ENCODE measurements around the gene BCL2L1. TPM values are rescaled to one million over a fixed set of nuclear protein-coding genes. Genes with fewer than 3 reads are reported as not detected.
A peak's percentile ranks its signal among the peaks of the same experiment; 100 is the strongest.

BCL2L1 gene
- polyA plus RNA-seq, 1 of the 3 experiments (the other 2 are of a cell fraction), result 99.9 TPM

DNA sequence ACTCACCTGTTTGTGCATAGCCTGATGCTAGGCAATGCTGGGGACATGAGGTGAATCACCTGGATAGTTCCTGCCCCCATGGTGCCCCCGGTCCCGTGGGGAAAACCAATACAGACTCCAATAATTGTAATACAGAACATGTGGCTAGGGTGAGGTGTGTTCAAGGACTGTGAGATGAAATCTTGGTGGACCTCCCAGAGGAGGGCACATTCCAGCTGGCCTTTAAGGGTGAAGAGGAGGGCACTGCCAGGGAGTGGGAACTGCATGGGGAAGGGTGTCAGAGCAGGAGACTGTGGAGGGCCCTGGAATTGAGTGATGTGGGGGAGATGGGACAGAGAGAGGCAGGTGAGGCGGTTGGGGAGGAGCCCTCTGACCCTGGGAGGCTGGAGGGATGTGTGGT is 82.4 kb downstream of the BCL2L1 start (continued):
- TF ChIP-seq, protein P1, sequence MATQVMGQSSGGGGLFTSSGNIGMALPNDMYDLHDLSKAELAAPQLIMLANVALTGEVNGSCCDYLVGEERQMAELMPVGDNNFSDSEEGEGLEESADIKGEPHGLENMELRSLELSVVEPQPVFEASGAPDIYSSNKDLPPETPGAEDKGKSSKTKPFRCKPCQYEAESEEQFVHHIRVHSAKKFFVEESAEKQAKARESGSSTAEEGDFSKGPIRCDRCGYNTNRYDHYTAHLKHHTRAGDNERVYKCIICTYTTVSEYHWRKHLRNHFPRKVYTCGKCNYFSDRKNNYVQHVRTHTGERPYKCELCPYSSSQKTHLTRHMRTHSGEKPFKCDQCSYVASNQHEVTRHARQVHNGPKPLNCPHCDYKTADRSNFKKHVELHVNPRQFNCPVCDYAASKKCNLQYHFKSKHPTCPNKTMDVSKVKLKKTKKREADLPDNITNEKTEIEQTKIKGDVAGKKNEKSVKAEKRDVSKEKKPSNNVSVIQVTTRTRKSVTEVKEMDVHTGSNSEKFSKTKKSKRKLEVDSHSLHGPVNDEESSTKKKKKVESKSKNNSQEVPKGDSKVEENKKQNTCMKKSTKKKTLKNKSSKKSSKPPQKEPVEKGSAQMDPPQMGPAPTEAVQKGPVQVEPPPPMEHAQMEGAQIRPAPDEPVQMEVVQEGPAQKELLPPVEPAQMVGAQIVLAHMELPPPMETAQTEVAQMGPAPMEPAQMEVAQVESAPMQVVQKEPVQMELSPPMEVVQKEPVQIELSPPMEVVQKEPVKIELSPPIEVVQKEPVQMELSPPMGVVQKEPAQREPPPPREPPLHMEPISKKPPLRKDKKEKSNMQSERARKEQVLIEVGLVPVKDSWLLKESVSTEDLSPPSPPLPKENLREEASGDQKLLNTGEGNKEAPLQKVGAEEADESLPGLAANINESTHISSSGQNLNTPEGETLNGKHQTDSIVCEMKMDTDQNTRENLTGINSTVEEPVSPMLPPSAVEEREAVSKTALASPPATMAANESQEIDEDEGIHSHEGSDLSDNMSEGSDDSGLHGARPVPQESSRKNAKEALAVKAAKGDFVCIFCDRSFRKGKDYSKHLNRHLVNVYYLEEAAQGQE (IDR thresholded peaks at IDR 0.05; ENCODE audit: low read depth, low read length), result no peak

DNA sequence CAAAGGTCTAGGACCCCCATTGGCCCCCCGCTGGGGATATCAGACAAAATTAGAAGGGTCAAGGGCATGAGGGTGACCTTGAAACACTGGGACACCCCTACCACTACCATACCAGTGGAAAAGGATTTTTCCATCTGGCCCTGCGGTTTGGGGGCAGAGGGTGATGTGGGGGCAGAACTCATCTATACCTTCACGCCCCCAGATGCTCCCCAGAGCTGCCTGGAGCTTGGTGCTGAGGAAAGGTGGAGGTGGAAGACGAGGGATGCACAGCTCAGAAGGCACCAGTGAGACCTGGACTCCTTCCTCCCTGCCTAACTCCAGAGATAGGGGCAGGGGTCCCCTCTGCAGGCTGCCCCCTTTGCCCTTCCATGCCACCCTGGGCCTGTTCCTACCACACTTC is 83.9 kb downstream of the BCL2L1 start:
- Histone ChIP-seq H3K9me2 (no peaks in the 10 kb centered on the region), H3K4me2 (no peak overlapping the region), H3K36me3 (replicated peaks in 1 of 2; ENCODE audit: control insufficient read depth in 1 of 2, insufficient read depth in 2 of 2, low read length in 1 of 2) (no peaks in the 10 kb centered on the region), H3K9ac (no peak overlapping the region), H3K9me3 (no peaks in the 10 kb centered on the region), H3K79me2 (ENCODE audit: insufficient read depth) (no peaks in the 10 kb centered on the region), H4K20me1 (ENCODE audit: insufficient read depth) (no peaks in the 10 kb centered on the region), H3F3A (replicated peaks; ENCODE audit: insufficient read depth) (no peaks in the 10 kb centered on the region), H3K4me1 (ENCODE audit: control insufficient read depth in 1 of 2, insufficient read depth in 2 of 2, low read depth in 1 of 2, low read length in 1 of 2) (peaks cover 0 to 28% of the 10 kb centered on the region in 2 experiments; a peak in 2 of 4 replicates), H3K4me3 (ENCODE audit: low read depth in 2 of 2, low read length in 1 of 2) (no peak overlapping the region), H3K27me3 (ENCODE audit: insufficient read depth) (no peaks in the 10 kb centered on the region), H2AFZ (ENCODE audit: low read depth) (no peak overlapping the region), H3K27ac (ENCODE audit: low read depth in 2 of 2, low read length in 1 of 2) (peak overlapping the region in 1 of 2 experiments; percentile 88; a peak in 2 of 4 replicates)
- DNase-seq, result no peak
- POLR2A ChIA-PET, result interaction anchor here (0.7 to 1.2 kb wide), 3 partner anchors 14 to 35 kb away, joined by 4 to 6 read pairs (median 4); partner anchors contain the start of gene ID1
- TF ChIP-seq, protein P2, sequence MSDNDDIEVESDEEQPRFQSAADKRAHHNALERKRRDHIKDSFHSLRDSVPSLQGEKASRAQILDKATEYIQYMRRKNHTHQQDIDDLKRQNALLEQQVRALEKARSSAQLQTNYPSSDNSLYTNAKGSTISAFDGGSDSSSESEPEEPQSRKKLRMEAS (IDR thresholded peaks at IDR 0.05; ENCODE audit: low read depth), result no peak
- TF ChIP-seq POLR2AphosphoS5 (IDR thresholded peaks at IDR 0.05; ENCODE audit: low read depth, low read length) (no peak), USF2 (IDR thresholded peaks at IDR 0.05; ENCODE audit: borderline replicate concordance, low read depth, low read length) (no peak), RFX5 (IDR thresholded peaks at IDR 0.05; ENCODE audit: low read length) (no peak), NFIC (IDR thresholded peaks at IDR 0.05; ENCODE audit: borderline replicate concordance) (no peak)
- WGBS (ENCODE audit: low lambda C conversion rate), result 53% methylated on average over 3 of the region's 4 CpGs
- CTCF ChIA-PET, result interaction anchor here (1.0 to 3.9 kb wide), 7 partner anchors 15 to 85 kb away, joined by 5 to 21 read pairs (median 7); no protein-coding TSS in a partner anchor

GRCh38 chr20:31638317-31638716 is 84.4 kb downstream of the BCL2L1 start:
- no peaks in the 10 kb centered on the region for H3K27me3 ChIP-seq (ENCODE audit: insufficient read depth)
- peak; percentile 91 for DNase-seq
- H3K27ac ChIP-seq (ENCODE audit: low read depth in 2 of 2, low read length in 1 of 2), result peak overlapping the region in 1 of 2 experiments; percentile 88; a peak in 2 of 4 replicates
- H3K36me3 ChIP-seq (replicated peaks in 1 of 2; ENCODE audit: control insufficient read depth in 1 of 2, insufficient read depth in 2 of 2, low read length in 1 of 2), result no peaks in the 10 kb centered on the region
- no peak overlapping the region for H2AFZ ChIP-seq (ENCODE audit: low read depth)
- H3K9ac ChIP-seq, result no peak overlapping the region
- no peaks in the 10 kb centered on the region for H3F3A ChIP-seq (replicated peaks; ENCODE audit: insufficient read depth)
- H3K79me2 ChIP-seq (ENCODE audit: insufficient read depth), result no peaks in the 10 kb centered on the region
- WGBS (ENCODE audit: low lambda C conversion rate), result 77% methylated on average over 3 of the region's 4 CpGs
- no peaks in the 10 kb centered on the region for H3K9me3 ChIP-seq
- no peaks in the 10 kb centered on the region for H3K9me2 ChIP-seq
- no peaks in the 10 kb centered on the region for H4K20me1 ChIP-seq (ENCODE audit: insufficient read depth)
- no peak overlapping the region for H3K4me2 ChIP-seq
- peaks cover 0 to 31% of the 10 kb centered on the region in 2 experiments; a peak in 2 of 4 replicates for H3K4me1 ChIP-seq (ENCODE audit: control insufficient read depth in 1 of 2, insufficient read depth in 2 of 2, low read depth in 1 of 2, low read length in 1 of 2)
- H3K4me3 ChIP-seq (ENCODE audit: low read depth in 2 of 2, low read length in 1 of 2), result no peak overlapping the region
- ChIA-PET CTCF (interaction anchor here (1.0 to 3.9 kb wide), 8 partner anchors 15 to 85 kb away, joined by 5 to 21 read pairs (median 8); no protein-coding TSS in a partner anchor), POLR2A (interaction anchor here (0.7 to 1.2 kb wide), 3 partner anchors 15 to 34 kb away, joined by 4 to 6 read pairs (median 4); partner anchors contain the start of gene ID1)
- TF ChIP-seq GATA2 (CRISPR knock-in tag; IDR thresholded peaks at IDR 0.05), result no peak
- peak; percentile 88 for TF ChIP-seq CHD2 (IDR thresholded peaks at IDR 0.05; ENCODE audit: low read length, partially characterized antibody)
- no peak for TF ChIP-seq GABPA (IDR thresholded peaks at IDR 0.05; ENCODE audit: low read depth)
- no peak for TF ChIP-seq NFIC (IDR thresholded peaks at IDR 0.05; ENCODE audit: borderline replicate concordance)
- TF ChIP-seq, protein P1 (IDR thresholded peaks at IDR 0.05; ENCODE audit: low read depth, low read length), result no peak
- TF ChIP-seq RAD21 (IDR thresholded peaks at IDR 0.05; ENCODE audit: low read length), result peak; percentile 10; the same call in 1 of the 2 replicates
- no peak for TF ChIP-seq PBX3 (IDR thresholded peaks at IDR 0.05)
- peak in 1 of 2 experiments; percentile 87; a peak in 2 of 4 replicates for TF ChIP-seq EP300 (IDR thresholded peaks at IDR 0.05; ENCODE audit: borderline replicate concordance in 1 of 2, low read depth in 1 of 2, low read length in 1 of 2)
- 0 out of 2 replicates have a peak, but pooled peaks have one; percentile 31 for TF ChIP-seq RFX5 (IDR thresholded peaks at IDR 0.05; ENCODE audit: low read length)
- TF ChIP-seq RCOR1 (IDR thresholded peaks at IDR 0.05; ENCODE audit: low read length), result 0 out of 2 replicates have a peak, but pooled peaks have one; percentile 43
- no peak for TF ChIP-seq TCF12 (IDR thresholded peaks at IDR 0.05)

Measured in SK-N-SH (cell line).